Keratinocyte (primary cell): Measurements from ENCODE around the gene ARRB1. TPM values are rescaled to one million over a fixed set of nuclear protein-coding genes. Genes with fewer than 3 reads are reported as not detected.

ENCODE experiments used
- DNase-seq: peaks from one replicate; pipeline ENCODE4 v3.0.0-alpha.2; 2011; ENCODE audit warnings: low read depth, missing footprints, low spot score
- FAIRE-seq: peaks from 2 replicates; lab custom pipeline; 2011; peaks lifted over from hg19 to GRCh38; lab: Jason Lieb, UNC
- H2AFZ ChIP-seq: 2 replicates; pipeline ENCODE4 v1.6.0; 2012; ENCODE audit warnings: low read length, control low read depth, inconsistent platforms; ENCODE audit not compliant: control insufficient read depth
- H3K27ac ChIP-seq: 2 replicates; pipeline ENCODE4 v1.5.1; 2011; ENCODE audit warnings: low read length; ENCODE audit not compliant: control insufficient read depth, insufficient read depth
- H3K27me3 ChIP-seq: 3 replicates; pipeline ENCODE4 v1.6.0; 2011; ENCODE audit warnings: low read length; ENCODE audit not compliant: control insufficient read depth, insufficient read depth; ENCODE audit errors: extremely low read depth
- H3K36me3 ChIP-seq, 2 experiments: 2 replicates in 1 of 2; 3 replicates in 1 of 2; pipeline ENCODE4 v1.5.1; 2011; ENCODE audit warnings: low read length in 2 of 2, mild to moderate bottlenecking in 1 of 2; ENCODE audit not compliant: control insufficient read depth in 2 of 2, insufficient read depth in 2 of 2; ENCODE audit errors: extremely low read depth in 1 of 2
- H3K4me1 ChIP-seq: 3 replicates; pipeline ENCODE4 v1.5.1; 2011; ENCODE audit warnings: low read length; ENCODE audit not compliant: control insufficient read depth, insufficient read depth; ENCODE audit errors: extremely low read depth
- H3K4me2 ChIP-seq: 3 replicates; pipeline ENCODE4 v1.6.0; 2011; ENCODE audit warnings: low read depth, low read length; ENCODE audit not compliant: control insufficient read depth, insufficient read depth; ENCODE audit errors: extremely low read depth
- H3K4me3 ChIP-seq, 3 experiments: fragments of 200-600 bp in 1 of 3; sonication (generic) in 1 of 3; 2 replicates in 2 of 3; 3 replicates in 1 of 3; pipeline ENCODE4 v1.5.1; 2011 to 2016; ENCODE audit warnings: low read length in 3 of 3, mild to moderate bottlenecking in 3 of 3, control low read depth in 2 of 3, inconsistent platforms in 1 of 3, low read depth in 1 of 3, mixed read lengths in 1 of 3, mixed run types in 1 of 3, moderate library complexity in 1 of 3; ENCODE audit not compliant: control insufficient read depth in 2 of 3, insufficient read depth in 2 of 3; ENCODE audit errors: extremely low read depth in 1 of 3
- H3K79me2 ChIP-seq: 2 replicates; pipeline ENCODE4 v1.6.0; 2012; ENCODE audit warnings: low read length; ENCODE audit not compliant: control insufficient read depth, insufficient read depth
- H3K9ac ChIP-seq: 3 replicates; pipeline ENCODE4 v1.6.0; 2011; ENCODE audit warnings: low read length; ENCODE audit not compliant: control insufficient read depth, insufficient read depth; ENCODE audit errors: extremely low read depth
- H3K9me1 ChIP-seq: 3 replicates; pipeline ENCODE4 v1.6.0; 2011; ENCODE audit warnings: low read length; ENCODE audit not compliant: control insufficient read depth, insufficient read depth; ENCODE audit errors: extremely low read depth
- H3K9me3 ChIP-seq: 2 replicates; pipeline ENCODE4 v1.5.1; 2012; ENCODE audit warnings: low read depth, low read length; ENCODE audit not compliant: control insufficient read depth
- H4K20me1 ChIP-seq: 3 replicates; pipeline ENCODE4 v1.6.0; 2011; ENCODE audit warnings: low read length; ENCODE audit not compliant: control insufficient read depth, insufficient read depth; ENCODE audit errors: extremely low read depth
- EZH2 ChIP-seq: IDR thresholded peaks from one replicate; pipeline ENCODE4 v1.6.1; 2012; ENCODE audit warnings: inconsistent platforms, mild to moderate bottlenecking, low read length, moderate library complexity
- dilution Hi-C: fragments of 300-500 bp; cut with MboI; formaldehyde crosslinking; loops from one replicate; pipeline ENCODE4 v1.7.0; 2020; ENCODE audit warnings: low sequenced_read_pairs; ENCODE audit not compliant: extremely low pct_ligation_motif_present
- polyA plus RNA-seq, 5 experiments: library from polyadenylated mRNA; depleted of rRNA in 3 of 5; stranded (reverse) in 3 of 5; stranded (forward) in 1 of 5; unstranded in 1 of 5; fragments of >200 nt; gene quantifications; 1 replicate in 1 of 5; 2 replicates in 3 of 5; 3 replicates in 1 of 5; pipeline versions ENCODE4 v1.2.1 to v1.2.3, GENCODE V29; 2011 to 2012; ENCODE audit warnings: missing spikeins in 2 of 5, low read depth in 1 of 5, low replicate concordance in 1 of 5
- TF ChIP-seq, protein P1 (sequence below), 3 experiments: IDR thresholded peaks in 1 of 3; conservative IDR thresholded peaks in 1 of 3; optimal IDR thresholded peaks in 1 of 3; 2 replicates in 2 of 3; 3 replicates in 1 of 3; pipeline versions ENCODE3 to v1.5.1; 2011; ENCODE audit warnings: low read length in 3 of 3, mild to moderate bottlenecking in 3 of 3, moderate library complexity in 2 of 3, control low read depth in 1 of 3, inconsistent platforms in 1 of 3; ENCODE audit not compliant: insufficient read depth in 2 of 3; ENCODE audit errors: extremely low read depth in 1 of 3

ARRB1 gene
- polyA plus RNA-seq, 1 donor (not counting 4 experiments of a cell fraction or from before 2014, with no cell fraction given) = 0.94 TPM

DNA sequence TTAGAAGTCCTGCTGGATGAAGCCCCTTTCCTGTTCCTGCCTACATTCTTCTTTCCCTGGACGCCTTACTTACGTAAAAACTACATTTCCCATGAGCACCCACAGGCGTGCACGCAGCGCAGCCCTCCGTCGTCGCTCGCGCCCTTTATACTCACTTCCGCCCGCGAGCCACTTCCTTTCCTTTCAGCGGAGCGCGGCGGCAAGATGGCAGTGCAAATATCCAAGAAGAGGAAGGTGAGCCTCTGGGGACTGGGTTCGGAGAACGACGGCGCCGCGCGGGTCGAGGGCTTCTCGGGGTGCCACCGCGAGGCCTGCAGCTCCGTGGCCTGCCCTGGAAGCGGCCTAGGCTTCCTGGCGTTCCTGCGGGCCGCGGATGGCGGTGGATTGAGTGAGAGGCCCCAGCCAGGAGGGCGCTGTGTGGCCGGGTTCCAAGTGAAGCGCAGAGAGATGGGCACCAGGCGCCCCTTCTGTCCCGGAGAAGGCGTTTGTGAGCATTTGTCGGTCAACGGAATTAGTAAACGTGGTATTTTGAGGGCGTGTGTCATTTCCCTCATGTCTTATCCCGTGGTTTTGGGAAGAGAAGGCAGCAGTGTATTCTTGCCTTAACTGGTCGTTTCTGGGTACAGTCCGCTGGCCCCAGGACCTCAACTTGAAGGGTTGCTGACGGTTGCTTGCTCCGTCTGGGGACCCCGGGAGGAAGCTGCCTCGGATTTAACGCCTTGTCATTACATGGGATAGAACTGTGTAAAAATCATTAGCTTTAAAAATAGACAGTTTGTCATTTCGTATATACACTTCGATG lies 48.1 kb upstream of the ARRB1 start, which contains the start of gene RPS3:
RPS3 (plus strand) TSS at position 175 of the 802 bp plus-strand sequence; CDS start at position 205, 30 bp downstream.
- H3K36me3 ChIP-seq = peaks cover 28 to 37% of the 10 kb centered on the region in 2 experiments
- peaks cover 36% of the 10 kb centered on the region for H4K20me1 ChIP-seq
- H3K9me3 ChIP-seq = no peaks in the 10 kb centered on the region
- H3K27ac ChIP-seq = peak within 1 kb of the TSS; percentile 94
- dilution Hi-C loops = no loop called here
- peak within 1 kb of the TSS; percentile 85 to 94 (median 91) for H3K4me3 ChIP-seq
- DNase-seq (no peak), FAIRE-seq (no peak)
- H2AFZ ChIP-seq = no peak within 1 kb of the TSS
- H3K79me2 ChIP-seq = peaks cover 52% of the 10 kb centered on the region
- H3K9me1 ChIP-seq = peaks cover 8% of the 10 kb centered on the region
- no peak for TF ChIP-seq EZH2
- TF ChIP-seq, protein P1, sequence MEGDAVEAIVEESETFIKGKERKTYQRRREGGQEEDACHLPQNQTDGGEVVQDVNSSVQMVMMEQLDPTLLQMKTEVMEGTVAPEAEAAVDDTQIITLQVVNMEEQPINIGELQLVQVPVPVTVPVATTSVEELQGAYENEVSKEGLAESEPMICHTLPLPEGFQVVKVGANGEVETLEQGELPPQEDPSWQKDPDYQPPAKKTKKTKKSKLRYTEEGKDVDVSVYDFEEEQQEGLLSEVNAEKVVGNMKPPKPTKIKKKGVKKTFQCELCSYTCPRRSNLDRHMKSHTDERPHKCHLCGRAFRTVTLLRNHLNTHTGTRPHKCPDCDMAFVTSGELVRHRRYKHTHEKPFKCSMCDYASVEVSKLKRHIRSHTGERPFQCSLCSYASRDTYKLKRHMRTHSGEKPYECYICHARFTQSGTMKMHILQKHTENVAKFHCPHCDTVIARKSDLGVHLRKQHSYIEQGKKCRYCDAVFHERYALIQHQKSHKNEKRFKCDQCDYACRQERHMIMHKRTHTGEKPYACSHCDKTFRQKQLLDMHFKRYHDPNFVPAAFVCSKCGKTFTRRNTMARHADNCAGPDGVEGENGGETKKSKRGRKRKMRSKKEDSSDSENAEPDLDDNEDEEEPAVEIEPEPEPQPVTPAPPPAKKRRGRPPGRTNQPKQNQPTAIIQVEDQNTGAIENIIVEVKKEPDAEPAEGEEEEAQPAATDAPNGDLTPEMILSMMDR (optimal IDR thresholded peaks at IDR 0.05 in 1 of 3, IDR thresholded peaks at IDR 0.05 in 1 of 3, conservative IDR thresholded peaks at IDR 0.05 in 1 of 3; ENCODE audit: extremely low read depth in 1 of 3, insufficient read depth in 2 of 3, low read length in 3 of 3) = peak in 2 of 3 experiments; percentile 7 to 23
- H3K27me3 ChIP-seq = no peaks in the 10 kb centered on the region
- peak within 1 kb of the TSS; percentile 48 for H3K4me2 ChIP-seq
- H3K4me1 ChIP-seq = peaks cover 25% of the 10 kb centered on the region
- peak within 1 kb of the TSS; percentile 99 for H3K9ac ChIP-seq

DNA sequence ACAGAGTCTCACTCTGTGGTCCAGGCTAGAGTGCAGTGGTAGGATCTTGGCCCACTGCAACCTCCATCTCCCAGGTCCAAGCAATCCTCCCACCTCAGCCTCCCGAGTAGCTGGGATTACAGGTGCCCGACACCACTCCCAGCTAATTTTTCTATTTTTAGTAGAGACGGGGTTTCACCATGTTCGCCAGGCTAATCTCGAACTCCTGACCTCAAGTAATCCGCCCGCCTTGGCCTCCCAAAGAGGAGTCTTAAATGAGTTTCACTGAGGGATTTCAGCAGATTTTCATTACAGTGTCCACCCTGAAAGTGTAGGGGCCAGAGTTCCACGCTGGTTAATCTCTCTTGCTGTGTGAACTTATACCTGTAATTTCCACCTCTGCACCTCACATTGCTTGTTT lies 47.4 kb upstream of the ARRB1 start:
- peaks cover 46% of the 10 kb centered on the region for H3K79me2 ChIP-seq
- peaks cover 29% of the 10 kb centered on the region for H4K20me1 ChIP-seq
- H3K9me3 ChIP-seq = no peaks in the 10 kb centered on the region
- H3K4me3 ChIP-seq = no peak overlapping the region
- no peak overlapping the region for H2AFZ ChIP-seq
- peaks cover 22 to 31% of the 10 kb centered on the region in 2 experiments for H3K36me3 ChIP-seq
- H3K9ac ChIP-seq = no peak overlapping the region
- DNase-seq = no peak
- no peak overlapping the region for H3K4me2 ChIP-seq
- peaks cover 5% of the 10 kb centered on the region for H3K9me1 ChIP-seq
- dilution Hi-C loops = no loop called here
- TF ChIP-seq EZH2 = no peak
- TF ChIP-seq, protein P1 (optimal IDR thresholded peaks at IDR 0.05 in 1 of 3, IDR thresholded peaks at IDR 0.05 in 1 of 3, conservative IDR thresholded peaks at IDR 0.05 in 1 of 3; ENCODE audit: extremely low read depth in 1 of 3, insufficient read depth in 2 of 3, low read length in 3 of 3) = no peak
- H3K4me1 ChIP-seq = peaks cover 21% of the 10 kb centered on the region
- H3K27ac ChIP-seq = no peak overlapping the region
- H3K27me3 ChIP-seq = no peaks in the 10 kb centered on the region
- FAIRE-seq = no peak
